ENCODE data around the gene C1QB.
A peak's percentile ranks its signal among the peaks of the same experiment; 100 is the strongest.

The C1QB gene

DNA sequence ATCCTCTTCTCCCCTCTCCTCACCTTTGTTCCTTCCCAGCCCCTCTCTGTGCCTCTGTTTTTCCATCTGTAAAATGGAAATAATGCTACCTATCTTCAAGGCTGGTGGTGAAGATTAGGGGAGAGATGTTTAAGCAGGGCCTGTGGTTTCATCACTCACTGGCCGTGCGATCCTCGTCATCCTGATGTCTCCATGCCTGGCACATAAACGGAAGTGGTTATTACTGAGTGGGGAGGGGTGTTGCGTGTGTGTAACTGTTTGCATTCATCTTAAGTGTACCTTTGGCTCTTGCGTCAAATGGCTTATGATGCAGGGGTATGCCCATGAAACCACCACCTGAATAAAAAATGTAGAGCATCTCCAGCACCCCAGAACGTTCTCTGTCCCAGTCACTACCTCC lies 33.8 kb upstream of the C1QB start:
- Histone ChIP-seq H3K4me2 (ENCODE audit: low read depth, low read length, poor library complexity, severe bottlenecking) (peak overlapping the region; percentile 25), H3F3A (ENCODE audit: low read depth) (no peaks in the 10 kb centered on the region), H3K36me3 (ENCODE audit: insufficient read depth, low read length) (no peaks in the 10 kb centered on the region), H3K27me3 (ENCODE audit: insufficient read depth, low read length, poor library complexity, severe bottlenecking) (no peaks in the 10 kb centered on the region), H3K9ac (ENCODE audit: low read depth, low read length, poor library complexity, severe bottlenecking) (no peak overlapping the region), H3K79me2 (ENCODE audit: insufficient read depth, low read length) (no peaks in the 10 kb centered on the region), H2AFZ (ENCODE audit: low read length) (no peak overlapping the region), H3K9me2 (replicated peaks; ENCODE audit: low read depth, low read length) (no peaks in the 10 kb centered on the region), H3K4me1 (ENCODE audit: insufficient read depth, low read length, poor library complexity, severe bottlenecking) (peaks cover 7% of the 10 kb centered on the region), H3K4me3 (ENCODE audit: low read length, poor library complexity, severe bottlenecking) (no peak overlapping the region), H4K20me1 (ENCODE audit: insufficient read depth, low read length, poor library complexity, severe bottlenecking) (no peaks in the 10 kb centered on the region), H3K9me3 (ENCODE audit: insufficient read depth, low read depth, low read length) (no peaks in the 10 kb centered on the region)
- TF ChIP-seq, protein P1, sequence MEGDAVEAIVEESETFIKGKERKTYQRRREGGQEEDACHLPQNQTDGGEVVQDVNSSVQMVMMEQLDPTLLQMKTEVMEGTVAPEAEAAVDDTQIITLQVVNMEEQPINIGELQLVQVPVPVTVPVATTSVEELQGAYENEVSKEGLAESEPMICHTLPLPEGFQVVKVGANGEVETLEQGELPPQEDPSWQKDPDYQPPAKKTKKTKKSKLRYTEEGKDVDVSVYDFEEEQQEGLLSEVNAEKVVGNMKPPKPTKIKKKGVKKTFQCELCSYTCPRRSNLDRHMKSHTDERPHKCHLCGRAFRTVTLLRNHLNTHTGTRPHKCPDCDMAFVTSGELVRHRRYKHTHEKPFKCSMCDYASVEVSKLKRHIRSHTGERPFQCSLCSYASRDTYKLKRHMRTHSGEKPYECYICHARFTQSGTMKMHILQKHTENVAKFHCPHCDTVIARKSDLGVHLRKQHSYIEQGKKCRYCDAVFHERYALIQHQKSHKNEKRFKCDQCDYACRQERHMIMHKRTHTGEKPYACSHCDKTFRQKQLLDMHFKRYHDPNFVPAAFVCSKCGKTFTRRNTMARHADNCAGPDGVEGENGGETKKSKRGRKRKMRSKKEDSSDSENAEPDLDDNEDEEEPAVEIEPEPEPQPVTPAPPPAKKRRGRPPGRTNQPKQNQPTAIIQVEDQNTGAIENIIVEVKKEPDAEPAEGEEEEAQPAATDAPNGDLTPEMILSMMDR (conservative IDR thresholded peaks at IDR 0.05; ENCODE audit: low read length) = no peak
- TF ChIP-seq EZH2phosphoT487 (IDR thresholded peaks at IDR 0.05; ENCODE audit: borderline replicate concordance) = no peak

DNA sequence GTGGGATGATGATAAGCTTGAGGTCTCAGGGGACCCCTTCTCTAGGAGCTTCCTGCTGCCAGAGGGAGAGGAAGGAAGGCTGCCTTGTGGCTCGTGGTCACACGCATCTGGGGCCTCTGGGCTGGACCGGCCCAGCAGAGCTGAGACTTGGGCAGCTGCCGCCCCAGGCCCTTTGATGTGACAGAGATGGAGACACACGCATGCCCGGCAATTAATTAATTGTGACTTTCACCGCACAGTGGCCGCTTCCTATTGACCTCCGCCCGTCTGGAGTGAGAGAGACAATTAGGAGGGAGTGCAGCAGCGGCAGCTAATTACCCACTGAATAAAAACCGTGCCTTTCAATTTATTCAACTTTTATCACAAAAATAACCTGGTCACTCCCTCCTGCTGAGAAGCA lies 33.2 kb upstream of the C1QB start:
- peak overlapping the region; percentile 25 for H3K4me2 ChIP-seq (ENCODE audit: low read depth, low read length, poor library complexity, severe bottlenecking)
- no peak overlapping the region for H3K4me3 ChIP-seq (ENCODE audit: low read length, poor library complexity, severe bottlenecking)

DNA sequence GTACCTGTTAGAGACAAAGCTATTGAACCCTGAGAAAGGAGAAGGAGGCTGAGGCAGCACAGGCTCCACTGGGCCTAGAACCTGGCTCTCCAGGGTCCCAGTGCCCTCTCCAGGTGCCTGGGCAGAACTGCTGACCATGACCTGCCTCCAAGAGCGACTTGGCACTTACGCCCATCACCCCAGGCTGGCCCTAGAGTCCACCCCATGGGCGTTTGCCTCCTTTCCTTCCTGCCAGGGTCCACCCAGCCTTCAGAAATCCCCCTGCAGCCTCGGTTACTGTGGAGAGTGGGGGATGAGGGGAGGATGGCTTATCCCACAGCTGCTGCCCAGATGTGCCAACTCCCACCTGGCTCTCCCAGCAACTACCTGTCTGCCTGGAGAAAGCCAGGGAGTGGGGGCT lies 31.3 kb upstream of the C1QB start:
- Histone ChIP-seq H3K36me3 (ENCODE audit: insufficient read depth, low read length) (no peaks in the 10 kb centered on the region), H2AFZ (ENCODE audit: low read length) (no peak overlapping the region), H3K9me2 (replicated peaks; ENCODE audit: low read depth, low read length) (no peaks in the 10 kb centered on the region), H3K4me1 (ENCODE audit: insufficient read depth, low read length, poor library complexity, severe bottlenecking) (peaks cover 7% of the 10 kb centered on the region), H3K9me3 (ENCODE audit: insufficient read depth, low read depth, low read length) (no peaks in the 10 kb centered on the region), H3K27me3 (ENCODE audit: insufficient read depth, low read length, poor library complexity, severe bottlenecking) (no peaks in the 10 kb centered on the region), H3F3A (ENCODE audit: low read depth) (no peaks in the 10 kb centered on the region), H3K4me3 (ENCODE audit: low read length, poor library complexity, severe bottlenecking) (no peak overlapping the region), H3K9ac (ENCODE audit: low read depth, low read length, poor library complexity, severe bottlenecking) (no peak overlapping the region), H3K4me2 (ENCODE audit: low read depth, low read length, poor library complexity, severe bottlenecking) (no peak overlapping the region), H4K20me1 (ENCODE audit: insufficient read depth, low read length, poor library complexity, severe bottlenecking) (no peaks in the 10 kb centered on the region), H3K79me2 (ENCODE audit: insufficient read depth, low read length) (no peaks in the 10 kb centered on the region)
- TF ChIP-seq, protein P1 (conservative IDR thresholded peaks at IDR 0.05; ENCODE audit: low read length) = no peak
- no peak for TF ChIP-seq EZH2phosphoT487 (IDR thresholded peaks at IDR 0.05; ENCODE audit: borderline replicate concordance)

More for the DNA sequence above, 33.2 kb upstream of the C1QB start:
- Histone ChIP-seq H3K9me3 (ENCODE audit: insufficient read depth, low read depth, low read length) (no peaks in the 10 kb centered on the region), H3K36me3 (ENCODE audit: insufficient read depth, low read length) (no peaks in the 10 kb centered on the region), H3F3A (ENCODE audit: low read depth) (no peaks in the 10 kb centered on the region), H3K4me1 (ENCODE audit: insufficient read depth, low read length, poor library complexity, severe bottlenecking) (peaks cover 7% of the 10 kb centered on the region), H2AFZ (ENCODE audit: low read length) (no peak overlapping the region), H3K9me2 (replicated peaks; ENCODE audit: low read depth, low read length) (no peaks in the 10 kb centered on the region), H3K9ac (ENCODE audit: low read depth, low read length, poor library complexity, severe bottlenecking) (no peak overlapping the region), H3K79me2 (ENCODE audit: insufficient read depth, low read length) (no peaks in the 10 kb centered on the region), H3K27me3 (ENCODE audit: insufficient read depth, low read length, poor library complexity, severe bottlenecking) (no peaks in the 10 kb centered on the region), H4K20me1 (ENCODE audit: insufficient read depth, low read length, poor library complexity, severe bottlenecking) (no peaks in the 10 kb centered on the region)
- TF ChIP-seq EZH2phosphoT487 (IDR thresholded peaks at IDR 0.05; ENCODE audit: borderline replicate concordance) = no peak
- TF ChIP-seq, protein P1 (conservative IDR thresholded peaks at IDR 0.05; ENCODE audit: low read length) = no peak
